Esophagus squamous epithelium (tissue), 4 donors: ENCODE data around the gene CDK11A.
A peak's percentile ranks its signal among the peaks of the same experiment; 100 is the strongest.

Experiments used
- CTCF ChIP-seq, 6 experiments: fragments of 450-650 bp in 4 of 6; fragments of 200-600 bp in 2 of 6; sonication (generic) in 2 of 6; IDR thresholded peaks; one replicate each; pipeline ENCODE4 v1.5.1; 2016 to 2019; ENCODE audit warnings: antibody characterized with exemption in 6 of 6, mild to moderate bottlenecking in 4 of 6, moderate library complexity in 4 of 6
- POLR2A ChIP-seq, 4 donors: fragments of 450-650 bp; IDR thresholded peaks; one replicate each; pipeline ENCODE4 v1.6.1; 2017; ENCODE audit warnings: antibody characterized with exemption in 4 of 4, mild to moderate bottlenecking in 4 of 4, moderate library complexity in 3 of 4

GRCh38 chr1:1665815-1666251, 58.3 kb downstream of the CDK11A start:
- peak in 4 of 6 experiments; percentile 16 to 44 (median 24) for TF ChIP-seq CTCF (IDR thresholded peaks at IDR 0.05)
- TF ChIP-seq POLR2A (IDR thresholded peaks at IDR 0.05) = no peak
